ENCODE data around the gene LIMS1. TPM values are rescaled to one million over a fixed set of nuclear protein-coding genes. Genes with fewer than 3 reads are reported as not detected.

Gene LIMS1
- total and polyA plus RNA-seq, 2 donors from 2014 or later, result 14.4 to 65.1 TPM

DNA sequence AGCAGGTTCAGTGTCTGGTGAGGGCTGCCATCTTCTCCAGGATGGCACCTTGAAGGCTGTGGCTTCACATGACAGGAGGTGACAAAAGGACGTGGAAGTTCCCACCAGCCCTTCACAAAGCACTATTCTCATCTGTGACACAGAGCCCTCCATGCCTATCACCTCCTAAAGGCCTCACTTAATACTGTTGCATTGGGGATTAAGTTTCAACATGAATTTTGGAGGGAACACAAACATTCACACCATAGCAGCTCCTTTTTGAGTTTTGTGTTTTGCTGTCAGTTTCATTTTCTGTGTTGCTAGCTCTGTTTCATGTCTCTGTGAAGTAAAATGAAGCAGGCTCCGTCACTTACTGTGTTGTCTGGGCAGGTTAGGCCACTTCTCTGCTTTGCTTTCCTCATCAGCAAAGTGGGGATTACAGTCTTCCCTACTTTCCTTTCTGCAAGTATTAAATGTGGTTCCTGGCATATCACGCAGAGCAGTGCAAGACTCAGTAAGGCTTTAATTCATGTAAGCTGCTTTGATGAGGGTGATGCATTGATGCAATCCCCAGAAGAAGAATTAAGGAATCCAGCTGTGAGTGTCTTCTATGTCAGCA, 31.6 kb downstream of the LIMS1 start:
- FAIRE-seq (no peak), DNase-seq (no peak)
- H3K9me3 ChIP-seq (ENCODE audit: control insufficient read depth in 2 of 3, insufficient read depth in 1 of 3, low read length in 3 of 3), result peaks cover 0 to 4% (median 0%) of the 10 kb centered on the region in 3 donors
- intact Hi-C loops (cut with DNase I), result no loop called here
- H3K27me3 ChIP-seq (ENCODE audit: control insufficient read depth, insufficient read depth, low read length), result no peaks in the 10 kb centered on the region
- H3K4me1 ChIP-seq (ENCODE audit: control insufficient read depth in 2 of 3, insufficient read depth in 2 of 3, low read depth in 1 of 3, low read length in 3 of 3), result peaks cover 0 to 6% (median 3%) of the 10 kb centered on the region in 3 donors
- H3K4me3 ChIP-seq (ENCODE audit: low read length in 3 of 3), result no peak overlapping the region
- H3K36me3 ChIP-seq (ENCODE audit: control insufficient read depth in 2 of 3, insufficient read depth in 3 of 3, low read length in 3 of 3), result no peaks in the 10 kb centered on the region
- TF ChIP-seq CTCF (IDR thresholded peaks at IDR 0.05; ENCODE audit: borderline replicate concordance, extremely low read depth, insufficient read depth), result no peak
- H3K9ac ChIP-seq (ENCODE audit: low read length in 3 of 3), result no peak overlapping the region
- H3K27ac ChIP-seq (ENCODE audit: low read depth in 2 of 2, low read length in 2 of 2), result no peak overlapping the region

DNA sequence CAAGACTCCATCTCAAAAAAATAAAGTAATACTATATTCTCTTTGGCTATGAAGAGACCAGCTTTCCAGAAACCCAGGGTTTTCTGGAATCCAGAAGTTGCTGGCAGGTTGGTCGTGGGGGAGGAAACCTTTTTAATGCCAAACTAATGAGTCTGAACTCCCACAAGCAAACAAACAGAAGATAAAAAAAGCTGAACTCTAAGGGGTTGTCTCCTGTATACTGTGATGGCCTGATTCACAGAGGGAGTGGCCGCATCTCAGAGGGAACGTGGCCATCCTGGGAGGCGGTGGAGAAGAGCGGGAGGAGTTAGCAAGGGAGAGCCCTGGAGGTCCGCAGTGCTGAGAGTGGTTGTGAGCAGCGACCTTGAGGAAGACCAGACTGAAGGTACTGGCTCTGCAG, 36.1 kb downstream of the LIMS1 start:
- Histone ChIP-seq H3K36me3 (ENCODE audit: control insufficient read depth in 2 of 3, insufficient read depth in 3 of 3, low read length in 3 of 3) (no peaks in the 10 kb centered on the region), H3K9me3 (ENCODE audit: control insufficient read depth in 2 of 3, insufficient read depth in 1 of 3, low read length in 3 of 3) (no peaks in the 10 kb centered on the region), H3K4me3 (ENCODE audit: low read length in 3 of 3) (no peak overlapping the region), H3K27me3 (ENCODE audit: control insufficient read depth, insufficient read depth, low read length) (no peaks in the 10 kb centered on the region), H3K9ac (ENCODE audit: low read length in 3 of 3) (no peak overlapping the region), H3K4me1 (ENCODE audit: control insufficient read depth in 2 of 3, insufficient read depth in 2 of 3, low read depth in 1 of 3, low read length in 3 of 3) (peaks cover 2 to 14% (median 14%) of the 10 kb centered on the region in 3 donors), H3K27ac (ENCODE audit: low read depth in 2 of 2, low read length in 2 of 2) (no peak overlapping the region)
- DNase-seq, result no peak
- intact Hi-C loops (cut with DNase I), result no loop called here
- no peak for TF ChIP-seq CTCF (IDR thresholded peaks at IDR 0.05; ENCODE audit: borderline replicate concordance, extremely low read depth, insufficient read depth)
- FAIRE-seq, result no peak

DNA sequence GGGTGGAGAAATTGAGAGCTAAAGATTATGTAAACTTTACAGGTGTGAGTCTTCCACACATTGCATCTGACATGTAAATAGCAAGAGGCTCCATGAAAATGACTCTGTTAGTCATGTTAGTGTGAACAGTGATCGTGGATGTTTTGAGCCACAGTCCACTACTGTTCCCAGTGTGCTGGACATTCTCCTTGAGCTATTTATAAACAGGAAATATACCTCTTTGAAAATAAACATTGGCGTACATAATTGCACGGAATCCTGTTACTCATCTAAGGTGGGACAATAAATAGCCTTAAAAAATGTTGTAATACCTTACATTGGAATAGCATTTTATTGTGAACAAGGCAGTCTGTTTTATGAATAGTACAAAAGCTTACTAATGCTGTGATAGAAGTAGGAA, 37.0 kb downstream of the LIMS1 start:
- H3K4me1 ChIP-seq (ENCODE audit: control insufficient read depth in 2 of 3, insufficient read depth in 2 of 3, low read depth in 1 of 3, low read length in 3 of 3), result peaks cover 2 to 16% (median 14%) of the 10 kb centered on the region in 3 donors
- H3K9me3 ChIP-seq (ENCODE audit: control insufficient read depth in 2 of 3, insufficient read depth in 1 of 3, low read length in 3 of 3), result no peaks in the 10 kb centered on the region
- no peak overlapping the region for H3K4me3 ChIP-seq (ENCODE audit: low read length in 3 of 3)
- H3K27ac ChIP-seq (ENCODE audit: low read depth in 2 of 2, low read length in 2 of 2), result no peak overlapping the region
- no peak overlapping the region for H3K9ac ChIP-seq (ENCODE audit: low read length in 3 of 3)
- DNase-seq (no peak), FAIRE-seq (no peak)
- H3K36me3 ChIP-seq (ENCODE audit: control insufficient read depth in 2 of 3, insufficient read depth in 3 of 3, low read length in 3 of 3), result no peaks in the 10 kb centered on the region
- H3K27me3 ChIP-seq (ENCODE audit: control insufficient read depth, insufficient read depth, low read length), result no peaks in the 10 kb centered on the region
- intact Hi-C loops (cut with DNase I), result no loop called here
- no peak for TF ChIP-seq CTCF (IDR thresholded peaks at IDR 0.05; ENCODE audit: borderline replicate concordance, extremely low read depth, insufficient read depth)

GRCh38 chr2:108573061-108573460, 38.8 kb downstream of the LIMS1 start:
- Histone ChIP-seq H3K9ac (ENCODE audit: low read length in 3 of 3) (no peak overlapping the region), H3K9me3 (ENCODE audit: control insufficient read depth in 2 of 3, insufficient read depth in 1 of 3, low read length in 3 of 3) (no peaks in the 10 kb centered on the region), H3K27me3 (ENCODE audit: control insufficient read depth, insufficient read depth, low read length) (no peaks in the 10 kb centered on the region), H3K4me1 (ENCODE audit: control insufficient read depth in 2 of 3, insufficient read depth in 2 of 3, low read depth in 1 of 3, low read length in 3 of 3) (peaks cover 2 to 18% (median 14%) of the 10 kb centered on the region in 3 donors), H3K27ac (ENCODE audit: low read depth in 2 of 2, low read length in 2 of 2) (no peak overlapping the region), H3K36me3 (ENCODE audit: control insufficient read depth in 2 of 3, insufficient read depth in 3 of 3, low read length in 3 of 3) (no peaks in the 10 kb centered on the region), H3K4me3 (ENCODE audit: low read length in 3 of 3) (no peak overlapping the region)
- TF ChIP-seq CTCF (IDR thresholded peaks at IDR 0.05; ENCODE audit: borderline replicate concordance, extremely low read depth, insufficient read depth), result no peak
- no peak for DNase-seq
- no peak for FAIRE-seq
- intact Hi-C loops (cut with DNase I), result no loop called here

All from kidney (tissue), 14 donors.